ENCODE data around the gene DNAJB8.
A peak's percentile ranks its signal among the peaks of the same experiment; 100 is the strongest.

DNAJB8 gene

GRCh38 chr3:128463771-128464170, 2.9 kb downstream of the DNAJB8 start:
- DNase-seq, result no peak

GRCh38 chr3:128463354-128463753, 3.3 kb downstream of the DNAJB8 start:
- no peak for DNase-seq

DNA sequence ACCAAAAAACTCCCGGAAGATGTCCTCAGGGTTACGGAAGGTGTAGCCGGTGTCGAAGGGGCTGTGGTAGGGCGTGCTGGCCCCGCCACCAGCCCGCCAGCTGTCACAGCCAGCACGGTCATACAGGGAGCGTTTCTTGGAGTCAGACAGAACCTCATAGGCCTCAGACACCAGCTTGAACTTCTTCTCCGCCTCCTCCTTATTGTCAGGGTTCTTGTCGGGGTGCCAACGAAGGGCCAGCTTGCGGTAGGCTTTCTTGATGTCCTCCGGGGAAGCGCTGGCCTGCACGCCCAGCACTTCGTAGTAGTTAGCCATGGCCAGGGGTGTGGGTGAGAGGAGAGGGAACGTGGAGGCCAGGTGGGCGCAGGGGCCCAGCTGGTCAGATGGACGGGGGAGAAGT, 3.8 kb downstream of the DNAJB8 start:
- no peak for DNase-seq

DNA sequence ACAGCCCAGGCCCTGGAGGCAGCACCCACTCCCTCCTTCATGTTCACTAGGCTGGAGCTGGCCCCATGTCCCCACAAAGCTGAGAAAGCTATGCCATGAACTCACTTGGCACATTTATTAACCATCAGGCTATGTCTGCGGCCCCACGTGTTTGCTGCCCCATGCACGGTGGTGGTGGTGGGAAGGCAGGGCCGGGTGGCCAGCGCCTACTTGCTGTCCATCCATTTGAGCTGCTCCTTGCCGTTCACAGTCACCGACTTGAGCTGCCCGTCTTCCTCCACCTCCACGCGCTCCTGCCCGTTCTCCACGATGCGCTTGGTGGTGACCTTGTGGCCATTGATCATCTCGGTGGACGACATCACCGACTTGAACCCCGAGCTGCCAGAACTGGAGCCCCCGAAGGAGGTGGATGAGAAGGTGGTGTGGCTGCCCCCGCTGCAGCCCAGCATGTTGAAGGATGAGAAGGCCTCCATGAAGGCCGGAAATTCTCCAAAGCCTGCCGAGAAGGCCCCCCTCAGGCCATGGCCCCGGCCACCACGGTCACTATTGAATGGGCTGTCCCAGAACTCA, 4.3 kb downstream of the DNAJB8 start:
- no peak for DNase-seq

GRCh38 chr3:128461731-128462130, 5.0 kb downstream of the DNAJB8 start:
- no peak for DNase-seq

- DNase-seq, result no peak
These were observed 7.2 kb downstream of the DNAJB8 start for GRCh38 chr3:128459461-128459820.

DNA sequence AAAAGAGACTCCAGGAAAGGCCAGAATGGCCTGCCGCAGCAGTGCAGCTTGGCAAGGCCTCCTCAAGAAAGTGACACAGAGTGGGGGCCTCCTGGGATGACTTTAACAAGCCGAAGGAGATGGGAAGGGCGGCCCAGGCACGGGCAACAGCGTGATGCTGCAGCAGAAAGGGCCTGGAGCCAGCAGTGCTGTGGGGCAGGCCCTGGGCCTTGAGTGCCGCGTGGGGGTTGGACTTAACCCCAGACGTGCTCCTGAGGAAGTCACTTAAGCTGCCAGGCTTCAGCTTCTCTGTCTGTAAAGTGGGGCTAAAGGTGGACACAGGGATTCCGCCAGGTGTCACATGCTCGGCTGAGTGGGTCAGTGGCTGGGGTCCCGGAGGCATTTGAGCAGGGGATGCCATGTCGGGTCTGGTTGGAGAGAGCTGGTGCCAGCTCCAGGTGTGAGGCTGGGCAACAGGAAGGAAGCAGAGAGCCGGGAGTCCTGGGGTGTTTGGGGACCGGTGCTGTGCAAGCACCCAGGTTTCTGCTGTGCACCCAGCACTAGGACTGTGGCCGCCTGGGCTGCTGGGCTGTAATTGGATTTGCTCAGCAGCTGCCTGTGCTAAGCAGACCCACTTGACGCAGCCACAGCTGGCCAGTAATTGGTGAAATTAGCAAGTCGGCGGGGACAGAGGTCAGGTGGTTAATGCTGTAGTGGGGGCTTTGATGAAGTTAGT, 7.8 kb downstream of the DNAJB8 start:
- DNase-seq, result no peak

- no peak for DNase-seq
These were observed 8.8 kb downstream of the DNAJB8 start for GRCh38 chr3:128457937-128458336.

DNA sequence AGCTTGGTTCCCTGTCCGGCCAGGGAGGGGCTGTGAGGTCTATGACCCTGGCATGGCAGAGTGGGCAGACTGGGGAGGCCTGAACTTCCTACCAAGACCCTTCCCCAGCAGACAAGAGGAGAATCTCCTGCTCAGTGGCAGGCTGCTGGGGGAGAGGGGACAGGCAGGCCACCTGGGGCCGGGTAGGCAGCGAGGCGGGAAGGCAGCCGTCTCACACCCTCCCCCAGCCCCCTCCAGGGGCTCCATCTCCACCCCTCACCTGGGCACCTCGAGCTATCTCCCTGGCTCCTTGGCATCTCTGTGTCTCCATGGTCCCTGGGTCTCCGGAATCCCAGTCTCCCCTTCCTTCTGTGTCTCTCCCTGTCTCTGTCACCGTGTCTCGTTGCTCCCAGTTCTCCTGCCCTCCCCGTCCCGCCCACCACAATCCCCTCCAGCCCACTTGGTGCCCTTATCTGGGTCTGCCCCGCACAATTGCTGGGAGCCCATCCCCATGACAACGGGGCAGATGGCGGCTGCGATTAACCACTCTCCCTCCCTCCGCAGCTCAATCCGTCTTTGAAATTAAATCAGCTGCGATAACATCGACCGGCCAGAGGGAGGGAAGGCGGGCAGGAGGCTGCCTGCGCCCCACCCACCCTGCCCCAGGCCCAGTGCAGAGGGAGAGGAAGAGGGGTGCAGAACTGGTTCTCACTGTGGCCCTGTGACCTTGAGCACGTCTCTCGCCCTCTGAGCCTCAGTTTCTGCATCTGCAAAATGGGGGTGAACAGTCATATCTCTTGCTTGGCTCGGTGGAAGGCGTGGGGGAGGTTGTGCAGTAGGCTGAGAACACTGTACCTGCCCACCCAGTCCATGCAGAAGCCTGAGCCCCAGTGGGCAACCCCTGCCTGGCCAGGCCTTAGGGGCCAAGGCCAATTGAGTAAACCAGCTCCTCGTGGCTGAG, 9.6 kb downstream of the DNAJB8 start:
- no peak for DNase-seq

- DNase-seq, result no peak
These were observed 10.6 kb downstream of the DNAJB8 start for GRCh38 chr3:128455786-128456748.

DNA sequence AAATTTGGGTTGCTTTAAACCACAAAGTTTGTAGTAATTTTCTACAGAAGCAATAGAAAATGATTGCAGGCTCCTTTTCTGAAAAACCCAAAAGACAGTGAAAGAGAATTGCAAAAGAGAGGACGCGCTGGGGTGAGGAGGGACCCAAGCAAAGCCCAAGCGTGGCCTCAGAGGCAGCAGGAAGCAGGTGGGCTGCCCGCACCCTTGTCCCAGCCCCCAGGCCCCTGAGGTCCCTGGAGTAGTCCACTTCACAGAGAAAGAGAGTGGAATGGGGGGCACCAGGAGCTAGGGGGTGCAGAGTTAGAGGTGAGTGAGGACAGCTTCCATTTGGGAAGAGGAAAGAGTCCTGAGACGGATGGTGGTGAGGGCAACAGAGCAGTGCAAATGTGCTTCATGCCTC, 11.6 kb downstream of the DNAJB8 start:
- DNase-seq, result no peak

DNA sequence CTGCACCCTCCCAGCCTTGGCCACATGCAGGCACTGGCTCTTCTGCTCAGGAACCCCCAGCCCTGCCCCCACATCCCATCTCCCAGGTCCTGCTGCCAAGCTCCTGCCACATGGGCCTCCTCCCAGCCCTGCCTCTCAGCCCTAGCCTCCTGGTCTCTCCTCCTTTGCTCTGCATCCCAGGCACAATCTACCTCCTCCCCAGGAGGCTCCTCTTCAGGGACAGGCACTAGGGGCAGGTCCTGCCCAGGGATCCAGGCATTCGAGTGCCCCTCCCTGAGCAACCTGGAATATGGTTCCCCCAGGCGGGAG, 12.4 kb downstream of the DNAJB8 start:
- DNase-seq, result no peak

GRCh38 chr3:128453501-128454309, 13.0 kb downstream of the DNAJB8 start:
- DNase-seq, result no peak

GRCh38 chr3:128452678-128453275, 13.9 kb downstream of the DNAJB8 start:
- no peak for DNase-seq

GRCh38 chr3:128452120-128452519, 14.6 kb downstream of the DNAJB8 start:
- DNase-seq, result no peak

DNA sequence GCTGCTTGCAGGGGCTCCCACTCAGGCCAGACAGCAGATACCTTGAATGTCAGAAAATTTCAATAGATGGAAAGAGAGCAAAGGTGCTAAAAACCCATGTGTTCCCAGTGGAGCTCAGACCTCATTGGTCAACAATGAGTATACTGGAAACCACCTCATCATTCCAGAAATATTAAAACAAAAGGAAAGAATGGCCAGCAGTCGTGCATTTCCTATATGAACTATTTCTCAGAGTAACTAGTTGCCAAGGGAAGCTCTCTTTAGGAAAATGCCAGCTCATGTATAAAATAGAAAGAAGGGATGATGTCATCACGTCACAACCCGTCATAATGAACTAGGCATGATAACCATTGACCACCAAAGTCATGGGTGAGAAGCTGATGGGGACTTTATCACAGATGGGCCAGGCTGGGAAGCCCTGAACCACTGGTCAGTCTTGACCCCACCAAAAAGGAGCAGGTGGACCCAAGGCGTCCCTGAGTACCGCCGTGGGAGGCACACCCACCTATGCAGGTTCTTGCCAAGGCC, 17.5 kb downstream of the DNAJB8 start:
- DNase-seq, result no peak

- DNase-seq, result no peak
These were observed 18.2 kb downstream of the DNAJB8 start for GRCh38 chr3:128448491-128448890.

- peak; percentile 59 to 63 for DNase-seq
These were observed 19.1 kb downstream of the DNAJB8 start for GRCh38 chr3:128447561-128448013.

DNA sequence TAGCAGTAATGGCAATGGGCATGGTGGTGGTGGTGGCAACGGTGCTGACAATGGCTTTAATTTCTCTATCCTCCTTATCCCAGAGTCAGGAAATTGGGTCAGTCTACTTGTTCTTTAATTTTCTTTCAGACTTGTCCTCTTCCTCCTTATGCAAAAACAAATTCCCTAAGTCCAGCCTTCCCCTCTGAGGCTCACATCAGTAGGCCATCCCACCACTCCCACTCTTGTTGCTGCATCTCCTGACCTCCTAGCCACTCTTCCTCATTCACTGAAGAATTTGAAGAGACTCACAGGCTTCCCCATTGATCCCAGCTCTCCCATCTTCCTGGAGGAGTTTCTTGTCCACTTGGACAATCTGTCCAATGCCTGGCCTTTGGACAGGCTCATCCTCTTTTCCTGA, 19.9 kb downstream of the DNAJB8 start:
- no peak for DNase-seq

GRCh38 chr3:128445357-128445756, 21.3 kb downstream of the DNAJB8 start:
- no peak for DNase-seq

- no peak for DNase-seq
These were observed 22.9 kb downstream of the DNAJB8 start for GRCh38 chr3:128443771-128444170.
